Ascending aorta (tissue), 2 donors: Measurements from ENCODE around the gene MAN2B2. TPM values are rescaled to one million over a fixed set of nuclear protein-coding genes. Genes with fewer than 3 reads are reported as not detected.
A peak's percentile ranks its signal among the peaks of the same experiment; 100 is the strongest.
"Not testable (repeated sequence)": the region's sequence is repeated elsewhere in the genome, so short reads cannot be mapped to it uniquely, and the experiment has no call there.

Experiments
- DNase-seq, 2 donors: peaks; one replicate each; pipeline ENCODE4 v3.0.0-alpha.2; 2019; ENCODE audit warnings: low spot score in 2 of 2
- H3K27ac ChIP-seq, 2 donors: fragments of 200-600 bp; sonication (generic); one replicate each; pipeline ENCODE4 v1.5.1; 2016 to 2017; ENCODE audit warnings: mild to moderate bottlenecking in 1 of 2
- H3K27me3 ChIP-seq: fragments of 200-600 bp; sonication (generic); one replicate; pipeline ENCODE4 v1.5.1; 2017
- H3K36me3 ChIP-seq, 2 donors: fragments of 200-600 bp; sonication (generic); one replicate each; pipeline ENCODE4 v1.5.1; 2016
- H3K4me1 ChIP-seq, 2 donors: fragments of 200-600 bp; sonication (generic); one replicate each; pipeline ENCODE4 v1.5.1; 2016 to 2017; ENCODE audit warnings: mild to moderate bottlenecking in 1 of 2
- H3K4me3 ChIP-seq, 2 donors: fragments of 200-600 bp; sonication (generic); one replicate each; pipeline ENCODE4 v1.5.1; 2016 to 2017; ENCODE audit warnings: mild to moderate bottlenecking in 1 of 2
- H3K9me3 ChIP-seq, 2 donors: fragments of 200-600 bp; sonication (generic); one replicate each; pipeline ENCODE4 v1.5.1; 2016
- intact Hi-C: fragments of 100-400 bp; cut with DNase I; formaldehyde crosslinking; loops from one replicate; pipeline ENCODE4 v1.15.1; 2023
- total RNA-seq: library from RNA; depleted of rRNA; stranded (reverse); fragments of >200 nt; gene quantifications from one replicate; pipeline ENCODE4 v1.1.0, GENCODE V29; 2016
- TF ChIP-seq, protein P1 (sequence below), 3 experiments: fragments of 200-600 bp in 2 of 3; fragments of 450-650 bp in 1 of 3; sonication (generic) in 2 of 3; IDR thresholded peaks; one replicate each; pipeline ENCODE4 v1.5.1; 2016 to 2019; ENCODE audit warnings: antibody characterized with exemption in 3 of 3, mild to moderate bottlenecking in 1 of 3, moderate library complexity in 1 of 3

Gene MAN2B2
- total RNA-seq, 1 donor from 2014 or later, result 47.8 TPM

DNA sequence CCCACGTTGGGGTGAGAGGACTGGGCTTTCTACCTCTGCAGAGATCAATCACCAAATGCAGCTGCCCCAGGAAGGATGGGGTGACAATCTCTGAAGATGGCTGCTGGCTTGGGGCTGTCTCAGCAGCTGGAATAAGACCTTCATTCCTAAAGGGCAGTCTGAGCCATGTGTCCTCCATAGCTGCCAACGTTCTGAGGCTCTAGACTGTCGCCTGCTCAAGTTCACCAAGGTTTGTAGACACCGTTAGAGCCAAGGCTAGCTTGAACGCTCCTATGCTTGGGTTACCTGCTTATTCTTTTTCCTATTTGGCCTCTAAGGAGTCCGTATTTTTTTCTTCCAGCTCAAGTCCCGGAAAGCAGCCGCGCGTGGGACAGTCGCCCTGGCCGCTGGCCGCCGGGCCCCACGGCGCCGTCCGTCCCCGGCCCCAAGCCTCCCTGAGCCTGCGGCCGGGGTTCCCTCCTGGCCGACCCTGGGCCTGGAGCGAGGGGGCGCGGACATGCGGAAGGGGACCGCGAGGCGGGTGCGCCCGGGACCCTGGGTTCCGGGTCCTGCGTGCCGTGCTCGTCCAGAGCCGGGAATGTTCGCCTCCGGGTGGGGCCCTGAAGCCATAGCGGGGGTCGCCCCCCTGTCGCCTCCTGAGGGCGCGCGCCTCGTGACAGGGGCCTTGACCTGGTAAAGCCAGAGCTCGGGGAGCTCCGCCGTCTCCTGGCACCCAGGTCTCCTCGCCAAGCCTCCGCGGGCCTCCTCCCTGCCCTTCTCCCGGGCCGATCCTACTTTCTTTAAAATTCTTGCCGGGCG is 88.8 kb downstream of the MAN2B2 start:
- TF ChIP-seq, protein P1, sequence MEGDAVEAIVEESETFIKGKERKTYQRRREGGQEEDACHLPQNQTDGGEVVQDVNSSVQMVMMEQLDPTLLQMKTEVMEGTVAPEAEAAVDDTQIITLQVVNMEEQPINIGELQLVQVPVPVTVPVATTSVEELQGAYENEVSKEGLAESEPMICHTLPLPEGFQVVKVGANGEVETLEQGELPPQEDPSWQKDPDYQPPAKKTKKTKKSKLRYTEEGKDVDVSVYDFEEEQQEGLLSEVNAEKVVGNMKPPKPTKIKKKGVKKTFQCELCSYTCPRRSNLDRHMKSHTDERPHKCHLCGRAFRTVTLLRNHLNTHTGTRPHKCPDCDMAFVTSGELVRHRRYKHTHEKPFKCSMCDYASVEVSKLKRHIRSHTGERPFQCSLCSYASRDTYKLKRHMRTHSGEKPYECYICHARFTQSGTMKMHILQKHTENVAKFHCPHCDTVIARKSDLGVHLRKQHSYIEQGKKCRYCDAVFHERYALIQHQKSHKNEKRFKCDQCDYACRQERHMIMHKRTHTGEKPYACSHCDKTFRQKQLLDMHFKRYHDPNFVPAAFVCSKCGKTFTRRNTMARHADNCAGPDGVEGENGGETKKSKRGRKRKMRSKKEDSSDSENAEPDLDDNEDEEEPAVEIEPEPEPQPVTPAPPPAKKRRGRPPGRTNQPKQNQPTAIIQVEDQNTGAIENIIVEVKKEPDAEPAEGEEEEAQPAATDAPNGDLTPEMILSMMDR (IDR thresholded peaks at IDR 0.05), result no peak
- Histone ChIP-seq H3K27ac (peak overlapping the region; percentile 40 to 44), H3K36me3 (no peaks in the 10 kb centered on the region), H3K9me3 (no peaks in the 10 kb centered on the region), H3K27me3 (no peaks in the 10 kb centered on the region), H3K4me1 (peaks cover 4 to 6% of the 10 kb centered on the region in 2 donors), H3K4me3 (peak overlapping the region; percentile 57 to 72)
- intact Hi-C loops, result loop anchor here (2.0 kb wide), 1 partner anchor 23 kb away; the partner anchor contains the start of gene MRFAP1
- no peak for DNase-seq

DNA sequence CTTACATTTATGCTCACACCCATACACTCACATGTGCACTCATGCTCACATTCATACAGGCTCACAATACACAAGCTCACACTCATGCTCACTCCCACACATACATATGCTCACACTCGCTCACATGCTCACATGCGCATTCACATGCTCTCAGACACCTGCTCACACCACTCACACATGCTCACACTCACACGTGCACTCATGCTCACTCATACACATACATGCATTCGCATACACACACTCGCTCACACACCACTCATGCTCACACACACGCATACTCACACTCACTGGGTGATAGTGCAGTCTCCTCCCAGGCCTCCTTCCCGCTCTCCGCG is 90.3 kb downstream of the MAN2B2 start:
- no peak overlapping the region for H3K27ac ChIP-seq
- H3K27me3 ChIP-seq, result no peaks in the 10 kb centered on the region
- no peak overlapping the region for H3K4me3 ChIP-seq
- no peaks in the 10 kb centered on the region for H3K4me1 ChIP-seq
- TF ChIP-seq, protein P1 (IDR thresholded peaks at IDR 0.05), result no peak
- H3K36me3 ChIP-seq, result no peaks in the 10 kb centered on the region
- H3K9me3 ChIP-seq, result no peaks in the 10 kb centered on the region
- no peak for DNase-seq
- intact Hi-C loops, result loop anchor here (2.0 kb wide), 1 partner anchor 24 kb away; the partner anchor contains the start of gene MRFAP1

DNA sequence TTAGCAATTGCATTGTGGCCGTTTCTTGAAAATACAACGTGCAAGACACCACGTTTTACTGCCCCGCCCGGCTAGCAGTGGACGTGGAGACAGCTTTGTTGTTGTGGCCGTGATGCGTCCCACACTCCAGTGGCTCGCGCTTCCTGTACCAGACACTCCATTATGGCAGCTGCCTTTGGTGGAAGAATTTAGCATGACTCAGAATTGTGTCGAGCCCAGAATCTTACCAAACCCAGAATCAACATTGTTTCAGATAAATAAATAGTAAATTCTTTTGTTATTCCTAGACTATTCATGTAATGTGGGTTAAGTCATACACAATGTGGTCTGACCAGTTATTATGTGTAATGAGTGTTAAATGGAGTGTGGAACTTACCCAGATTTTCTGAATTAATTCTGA is 93.4 kb downstream of the MAN2B2 start:
- no peaks in the 10 kb centered on the region for H3K36me3 ChIP-seq
- H3K4me1 ChIP-seq, result no peaks in the 10 kb centered on the region
- H3K4me3 ChIP-seq, result no peak overlapping the region
- no peaks in the 10 kb centered on the region for H3K27me3 ChIP-seq
- no peak for DNase-seq
- no peaks in the 10 kb centered on the region for H3K9me3 ChIP-seq
- TF ChIP-seq, protein P1 (IDR thresholded peaks at IDR 0.05), result no peak
- no peak overlapping the region for H3K27ac ChIP-seq
- intact Hi-C loops, result no loop called here

DNA sequence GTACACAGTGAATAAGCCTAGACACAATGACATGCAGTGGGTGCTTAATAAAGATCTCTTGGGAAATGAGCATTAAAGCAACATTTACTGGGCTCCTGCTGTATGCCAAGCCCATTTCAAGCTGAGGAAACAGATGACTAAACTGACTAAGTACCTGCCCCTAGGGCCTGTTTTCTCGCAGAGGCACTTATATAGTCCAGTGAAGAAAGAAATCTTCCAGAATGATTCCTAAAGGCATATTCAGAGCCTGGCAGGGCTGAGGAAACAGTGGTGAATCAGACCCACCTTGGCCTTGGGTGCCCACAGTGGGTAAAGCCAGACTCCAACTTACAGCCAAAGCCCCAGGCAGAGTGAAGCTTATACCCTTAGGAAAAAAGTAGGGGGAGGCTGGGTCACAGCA is 96.7 kb downstream of the MAN2B2 start:
- no peaks in the 10 kb centered on the region for H3K9me3 ChIP-seq
- no peaks in the 10 kb centered on the region for H3K27me3 ChIP-seq
- intact Hi-C loops, result loop anchor here (10.0 kb wide), 1 partner anchor 97 kb away; the partner anchor contains the start of gene MAN2B2
- no peak overlapping the region for H3K27ac ChIP-seq
- H3K4me1 ChIP-seq, result peaks cover 14 to 19% of the 10 kb centered on the region in 2 donors
- no peak for DNase-seq
- peaks cover 0 to 3% of the 10 kb centered on the region in 2 donors for H3K36me3 ChIP-seq
- no peak overlapping the region for H3K4me3 ChIP-seq
- TF ChIP-seq, protein P1 (IDR thresholded peaks at IDR 0.05), result no peak

DNA sequence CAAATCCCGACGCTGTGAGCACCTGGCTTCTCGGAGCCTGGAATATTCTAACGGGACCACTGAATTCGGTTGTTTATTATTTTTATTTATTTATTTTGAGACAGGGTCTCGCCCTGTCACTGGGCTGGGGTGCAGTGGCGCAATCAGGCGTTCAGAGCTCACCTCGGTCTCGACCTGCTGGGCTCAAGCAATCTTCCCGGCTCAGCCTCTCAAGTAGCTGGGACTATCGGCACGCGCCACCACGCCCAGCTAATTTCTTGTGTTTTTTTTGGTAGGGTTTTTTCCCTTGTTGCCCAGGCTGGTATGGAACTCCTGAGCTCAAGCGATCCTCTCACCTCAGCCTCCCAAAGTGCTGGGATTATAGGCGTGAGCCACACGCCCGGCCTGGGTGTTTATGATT is 97.1 kb downstream of the MAN2B2 start:
- Histone ChIP-seq H3K4me3 (no peak overlapping the region), H3K27me3 (no peaks in the 10 kb centered on the region), H3K27ac (no peak overlapping the region), H3K36me3 (peaks cover 2 to 3% of the 10 kb centered on the region in 2 donors), H3K4me1 (peaks cover 14 to 24% of the 10 kb centered on the region in 2 donors), H3K9me3 (no peaks in the 10 kb centered on the region)
- intact Hi-C loops, result loop anchor here (10.0 kb wide), 1 partner anchor 97 kb away; the partner anchor contains the start of gene MAN2B2
- DNase-seq, result no peak
- TF ChIP-seq, protein P1 (IDR thresholded peaks at IDR 0.05), result no peak

DNA sequence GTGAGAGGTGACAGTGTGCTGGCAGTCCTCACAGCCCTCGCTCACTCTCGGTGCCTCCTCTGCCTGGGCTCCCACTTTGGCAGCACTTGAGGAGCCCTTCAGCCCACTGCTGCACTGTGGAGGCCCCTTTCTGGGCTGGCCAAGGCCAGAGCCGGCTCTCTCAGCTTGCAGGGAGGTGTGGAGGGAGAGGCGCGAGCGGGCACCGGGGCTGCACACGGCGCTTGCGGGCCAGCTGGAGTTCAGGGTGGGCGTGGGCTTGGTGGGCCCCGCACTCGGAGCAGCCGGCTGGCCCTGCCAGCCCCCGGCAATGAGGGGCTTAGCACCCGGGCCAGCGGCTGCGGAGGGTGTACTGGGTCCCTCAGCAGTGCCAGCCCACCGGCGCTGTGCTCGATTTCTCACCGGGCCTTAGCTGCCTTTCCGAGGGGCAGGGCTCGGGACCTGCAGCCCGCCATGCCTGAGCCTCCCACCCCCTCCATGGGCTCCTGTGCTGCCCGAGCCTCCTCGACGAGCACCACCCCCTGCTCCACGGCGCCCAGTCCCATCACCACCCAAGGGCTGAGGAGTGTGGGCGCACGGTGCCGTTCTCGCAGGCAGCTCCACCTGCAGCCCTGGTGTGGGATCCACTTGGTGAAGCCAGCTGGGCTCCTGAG is 97.7 kb downstream of the MAN2B2 start:
- H3K36me3 ChIP-seq, H3K4me3 ChIP-seq, H3K9me3 ChIP-seq, H3K27me3 ChIP-seq, H3K27ac ChIP-seq, DNase-seq: not testable (repeated sequence)
- H3K4me1 ChIP-seq, result peaks cover 14 to 26% of the 10 kb centered on the region in 2 donors
- intact Hi-C loops, result loop anchor here (10.0 kb wide), 1 partner anchor 98 kb away; the partner anchor contains the start of gene MAN2B2
